Esophagus muscularis mucosa (tissue), 4 donors: ENCODE data around the gene KRT80.

ENCODE experiments used
- EP300 ChIP-seq: sonication (generic); formaldehyde crosslinking; IDR thresholded peaks from one replicate; pipeline ENCODE4 v1.6.1; 2017; ENCODE audit warnings: antibody characterized with exemption
- POLR2A ChIP-seq: fragments of 450-650 bp; IDR thresholded peaks from one replicate; pipeline ENCODE4 v1.6.1; 2017; ENCODE audit warnings: antibody characterized with exemption, moderate library complexity, mild to moderate bottlenecking, low read depth
- POLR2AphosphoS5 ChIP-seq, 2 donors: sonication (generic); formaldehyde crosslinking; IDR thresholded peaks; one replicate each; pipeline ENCODE4 v1.6.1; 2017; ENCODE audit warnings: antibody characterized with exemption in 2 of 2
- TF ChIP-seq, protein P1 (sequence below), 3 experiments: fragments of 200-600 bp in 2 of 3; fragments of 450-650 bp in 1 of 3; sonication (generic) in 2 of 3; IDR thresholded peaks; one replicate each; pipeline ENCODE4 v1.5.1; 2017 to 2019; ENCODE audit warnings: antibody characterized with exemption in 3 of 3, mild to moderate bottlenecking in 2 of 3, moderate library complexity in 1 of 3

DNA sequence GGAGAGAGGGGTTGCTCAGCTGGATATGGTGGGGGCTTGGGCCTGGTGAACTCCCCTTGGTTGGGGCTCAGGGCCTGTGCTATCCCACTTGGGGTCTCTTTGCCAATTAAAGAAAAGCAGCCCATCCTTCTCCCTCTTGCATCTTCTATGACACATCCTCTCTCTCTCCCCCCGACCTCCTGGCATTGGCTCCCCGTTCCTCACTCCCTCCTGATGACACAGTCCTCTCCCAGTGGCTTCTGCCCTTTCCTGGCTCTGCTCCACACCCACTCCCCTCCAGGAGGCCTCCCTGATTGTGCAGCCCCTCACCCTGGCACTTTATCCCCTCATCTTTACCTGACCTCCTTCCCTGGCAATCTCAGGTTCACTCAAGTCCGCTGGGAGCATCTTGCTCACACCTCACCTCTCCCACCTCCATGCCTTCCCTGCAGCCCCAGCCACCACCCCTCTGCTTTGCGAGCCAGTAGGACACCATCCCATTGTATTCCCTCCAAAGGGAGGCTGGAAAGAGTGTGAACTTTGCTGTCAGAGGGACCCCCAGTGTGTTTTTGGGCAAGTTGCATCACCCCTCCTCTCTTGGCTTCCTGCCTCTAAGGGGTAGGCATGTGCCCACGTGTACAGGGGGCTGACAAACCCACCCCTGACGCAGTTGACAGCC is 10.7 kb downstream of the KRT80 start:
- TF ChIP-seq, protein P1, sequence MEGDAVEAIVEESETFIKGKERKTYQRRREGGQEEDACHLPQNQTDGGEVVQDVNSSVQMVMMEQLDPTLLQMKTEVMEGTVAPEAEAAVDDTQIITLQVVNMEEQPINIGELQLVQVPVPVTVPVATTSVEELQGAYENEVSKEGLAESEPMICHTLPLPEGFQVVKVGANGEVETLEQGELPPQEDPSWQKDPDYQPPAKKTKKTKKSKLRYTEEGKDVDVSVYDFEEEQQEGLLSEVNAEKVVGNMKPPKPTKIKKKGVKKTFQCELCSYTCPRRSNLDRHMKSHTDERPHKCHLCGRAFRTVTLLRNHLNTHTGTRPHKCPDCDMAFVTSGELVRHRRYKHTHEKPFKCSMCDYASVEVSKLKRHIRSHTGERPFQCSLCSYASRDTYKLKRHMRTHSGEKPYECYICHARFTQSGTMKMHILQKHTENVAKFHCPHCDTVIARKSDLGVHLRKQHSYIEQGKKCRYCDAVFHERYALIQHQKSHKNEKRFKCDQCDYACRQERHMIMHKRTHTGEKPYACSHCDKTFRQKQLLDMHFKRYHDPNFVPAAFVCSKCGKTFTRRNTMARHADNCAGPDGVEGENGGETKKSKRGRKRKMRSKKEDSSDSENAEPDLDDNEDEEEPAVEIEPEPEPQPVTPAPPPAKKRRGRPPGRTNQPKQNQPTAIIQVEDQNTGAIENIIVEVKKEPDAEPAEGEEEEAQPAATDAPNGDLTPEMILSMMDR (IDR thresholded peaks at IDR 0.05), result no peak
- TF ChIP-seq POLR2A (no peak), EP300 (no peak), POLR2AphosphoS5 (IDR thresholded peaks at IDR 0.05) (no peak)
